Activated T-helper 1 cell treated with anti-CD3 and anti-CD28 coated beads, Interleukin-12 subunit alpha, Interleukin-12 subunit beta, Interleukin-2, Interleukin-4 antibody, amounts not matched to agents 30 ng/mL and 10 ng/mL and 1 ng/mL, durations not matched to agents 14 hours and 24 hours and 36 hours (primary cell): ENCODE measurements around the gene OLFML2A. TPM values are rescaled to one million over a fixed set of nuclear protein-coding genes. Genes with fewer than 3 reads are reported as not detected.

Experiments
- DNase-seq: peaks from one replicate; pipeline ENCODE4 v3.0.0; 2021; ENCODE audit warnings: low spot score
- H3K27ac Mint-ChIP-seq: one replicate; pipeline ENCODE4 v1.8.0; 2021; ENCODE audit warnings: mild to moderate bottlenecking, mixed read lengths
- H3K27me3 Mint-ChIP-seq: one replicate; pipeline ENCODE4 v1.8.0; 2022; ENCODE audit warnings: mild to moderate bottlenecking, moderate library complexity, mixed read lengths; ENCODE audit not compliant: insufficient read depth
- H3K36me3 Mint-ChIP-seq: one replicate; pipeline ENCODE4 v1.8.0; 2021; ENCODE audit warnings: low read depth, mixed read lengths
- H3K4me1 Mint-ChIP-seq: one replicate; pipeline ENCODE4 v1.8.0; 2021; ENCODE audit warnings: low read depth, mixed read lengths
- H3K4me3 Mint-ChIP-seq: one replicate; pipeline ENCODE4 v1.8.0; 2021; ENCODE audit warnings: mild to moderate bottlenecking, moderate library complexity, mixed read lengths
- H3K9me3 Mint-ChIP-seq: one replicate; pipeline ENCODE4 v1.8.0; 2021; ENCODE audit warnings: mixed read lengths
- intact Hi-C: fragments of 100-400 bp; cut with micrococcal nuclease; formaldehyde crosslinking; loops from one replicate; pipeline ENCODE4 v1.15.1; 2024
- total RNA-seq: library from RNA; stranded (reverse); gene quantifications from 2 replicates; pipeline ENCODE4 v1.2.3, GENCODE V29; 2022

OLFML2A gene
- total RNA-seq, 1 donor from 2014 or later: not detected

GRCh38 chr9:124799274-124800006 is 22.5 kb downstream of the OLFML2A start:
- Mint-ChIP-seq H3K4me3 (no peak overlapping the region), H3K36me3 (no peaks in the 10 kb centered on the region), H3K4me1 (no peaks in the 10 kb centered on the region), H3K9me3 (no peaks in the 10 kb centered on the region), H3K27ac (no peak overlapping the region), H3K27me3 (peaks cover 6% of the 10 kb centered on the region)
- intact Hi-C loops: no loop called here
- no peak for DNase-seq

DNA sequence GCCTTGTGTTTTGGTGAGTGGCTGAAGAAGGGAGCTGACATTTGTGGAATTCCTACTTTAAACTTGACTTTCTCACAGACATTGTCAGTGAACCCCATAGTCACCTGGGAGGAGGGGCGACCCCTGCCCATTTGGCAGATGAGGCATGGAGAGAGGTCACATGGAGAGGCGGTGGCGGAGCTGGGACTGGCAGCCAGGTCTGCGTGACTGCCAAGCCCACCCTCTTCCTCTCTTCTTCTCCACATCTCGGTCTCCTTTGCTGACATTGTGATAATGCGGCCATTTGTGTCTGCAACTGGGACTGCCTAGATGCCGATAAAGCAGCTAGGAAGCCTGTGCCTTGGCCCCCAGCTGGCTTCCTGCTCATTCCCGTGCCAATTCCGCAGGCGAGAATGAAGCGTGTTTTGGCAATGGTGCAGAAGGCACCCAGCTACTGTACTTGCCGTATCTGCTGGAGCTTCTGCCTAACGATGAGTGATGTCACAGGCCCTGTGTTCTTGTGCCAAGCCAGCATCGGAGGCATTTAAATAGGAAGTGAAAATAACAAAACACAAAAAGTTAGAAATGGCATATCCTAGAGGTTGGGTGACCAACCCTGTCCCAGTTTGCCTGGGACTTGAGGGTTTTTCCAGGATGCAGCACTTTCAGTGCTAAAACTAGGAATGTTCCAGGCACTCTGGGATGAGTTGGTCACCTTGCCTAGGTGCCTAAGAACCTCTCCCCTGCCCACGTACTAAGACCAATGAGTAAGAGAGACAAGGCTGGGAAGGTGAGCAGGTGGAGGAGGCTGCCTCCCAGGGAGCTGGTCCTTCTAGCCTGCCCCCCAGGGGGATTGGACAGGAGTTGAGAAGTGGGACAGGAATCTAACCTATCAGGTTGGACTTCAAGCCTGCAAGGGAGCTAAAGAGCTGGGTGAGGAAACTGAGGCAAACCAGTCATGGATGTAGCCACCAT is 23.6 kb downstream of the OLFML2A start:
- no peak for DNase-seq
- intact Hi-C loops: no loop called here
- no peaks in the 10 kb centered on the region for H3K9me3 Mint-ChIP-seq
- no peaks in the 10 kb centered on the region for H3K36me3 Mint-ChIP-seq
- peaks cover 13% of the 10 kb centered on the region for H3K27me3 Mint-ChIP-seq
- no peak overlapping the region for H3K27ac Mint-ChIP-seq
- no peak overlapping the region for H3K4me3 Mint-ChIP-seq
- no peaks in the 10 kb centered on the region for H3K4me1 Mint-ChIP-seq

- Mint-ChIP-seq H3K27me3 (peaks cover 13% of the 10 kb centered on the region), H3K4me3 (no peak overlapping the region), H3K4me1 (no peaks in the 10 kb centered on the region), H3K27ac (no peak overlapping the region), H3K36me3 (no peaks in the 10 kb centered on the region), H3K9me3 (no peaks in the 10 kb centered on the region)
- DNase-seq: no peak
- intact Hi-C loops: no loop called here
Measured at GRCh38 chr9:124801356-124801755, 24.4 kb downstream of the OLFML2A start.

DNA sequence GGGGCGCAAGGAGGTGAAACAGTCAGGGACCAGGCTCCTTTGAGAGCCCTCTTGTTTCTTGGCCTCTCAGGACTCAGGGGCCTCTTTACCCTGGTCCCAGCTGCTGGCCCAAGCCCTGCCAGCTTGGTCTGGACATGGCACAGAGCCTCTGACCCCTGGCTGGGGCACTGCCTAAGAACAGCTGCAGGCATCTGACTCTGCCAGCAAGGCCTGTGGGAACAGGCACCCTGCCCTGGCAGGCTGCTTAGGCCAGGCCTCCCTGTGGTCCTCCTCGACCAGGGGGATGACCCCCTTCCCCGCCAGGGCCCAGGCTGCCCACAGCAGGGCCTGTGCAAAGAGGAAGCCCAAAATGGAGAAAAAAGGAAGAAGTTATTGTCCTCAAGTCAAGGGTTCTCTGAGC is 25.5 kb downstream of the OLFML2A start:
- no peaks in the 10 kb centered on the region for H3K4me1 Mint-ChIP-seq
- H3K27me3 Mint-ChIP-seq: peaks cover 13% of the 10 kb centered on the region
- H3K4me3 Mint-ChIP-seq: no peak overlapping the region
- no peaks in the 10 kb centered on the region for H3K9me3 Mint-ChIP-seq
- H3K27ac Mint-ChIP-seq: no peak overlapping the region
- no peak for DNase-seq
- intact Hi-C loops: no loop called here
- no peaks in the 10 kb centered on the region for H3K36me3 Mint-ChIP-seq

DNA sequence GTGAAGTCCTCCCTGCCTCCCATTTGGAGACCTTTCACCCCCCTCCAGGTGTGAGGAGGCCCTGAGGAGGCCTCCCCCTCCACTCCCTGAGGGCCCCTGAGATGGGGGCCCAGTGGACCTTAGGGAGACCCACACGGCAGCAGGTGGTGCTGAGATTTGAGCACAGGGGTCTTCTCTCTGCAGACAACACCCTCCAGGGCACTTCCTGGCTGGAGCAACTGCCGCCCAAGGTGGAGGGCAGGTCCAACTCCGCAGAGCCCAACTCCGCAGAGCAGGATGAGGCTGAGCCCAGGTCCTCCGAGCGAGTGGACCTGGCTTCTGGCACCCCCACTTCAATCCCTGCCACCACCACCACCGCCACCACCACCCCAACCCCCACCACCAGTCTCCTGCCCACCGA is 27.0 kb downstream of the OLFML2A start:
- DNase-seq: no peak
- peaks cover 11% of the 10 kb centered on the region for H3K27me3 Mint-ChIP-seq
- no peaks in the 10 kb centered on the region for H3K36me3 Mint-ChIP-seq
- no peaks in the 10 kb centered on the region for H3K9me3 Mint-ChIP-seq
- no peak overlapping the region for H3K27ac Mint-ChIP-seq
- H3K4me3 Mint-ChIP-seq: no peak overlapping the region
- no peaks in the 10 kb centered on the region for H3K4me1 Mint-ChIP-seq
- intact Hi-C loops: no loop called here

- no peaks in the 10 kb centered on the region for H3K9me3 Mint-ChIP-seq
- intact Hi-C loops: no loop called here
- no peak for DNase-seq
- no peaks in the 10 kb centered on the region for H3K4me1 Mint-ChIP-seq
- H3K4me3 Mint-ChIP-seq: no peak overlapping the region
- no peaks in the 10 kb centered on the region for H3K36me3 Mint-ChIP-seq
- no peak overlapping the region for H3K27ac Mint-ChIP-seq
- peaks cover 11% of the 10 kb centered on the region for H3K27me3 Mint-ChIP-seq
Measured at GRCh38 chr9:124805186-124805585, 28.3 kb downstream of the OLFML2A start.

DNA sequence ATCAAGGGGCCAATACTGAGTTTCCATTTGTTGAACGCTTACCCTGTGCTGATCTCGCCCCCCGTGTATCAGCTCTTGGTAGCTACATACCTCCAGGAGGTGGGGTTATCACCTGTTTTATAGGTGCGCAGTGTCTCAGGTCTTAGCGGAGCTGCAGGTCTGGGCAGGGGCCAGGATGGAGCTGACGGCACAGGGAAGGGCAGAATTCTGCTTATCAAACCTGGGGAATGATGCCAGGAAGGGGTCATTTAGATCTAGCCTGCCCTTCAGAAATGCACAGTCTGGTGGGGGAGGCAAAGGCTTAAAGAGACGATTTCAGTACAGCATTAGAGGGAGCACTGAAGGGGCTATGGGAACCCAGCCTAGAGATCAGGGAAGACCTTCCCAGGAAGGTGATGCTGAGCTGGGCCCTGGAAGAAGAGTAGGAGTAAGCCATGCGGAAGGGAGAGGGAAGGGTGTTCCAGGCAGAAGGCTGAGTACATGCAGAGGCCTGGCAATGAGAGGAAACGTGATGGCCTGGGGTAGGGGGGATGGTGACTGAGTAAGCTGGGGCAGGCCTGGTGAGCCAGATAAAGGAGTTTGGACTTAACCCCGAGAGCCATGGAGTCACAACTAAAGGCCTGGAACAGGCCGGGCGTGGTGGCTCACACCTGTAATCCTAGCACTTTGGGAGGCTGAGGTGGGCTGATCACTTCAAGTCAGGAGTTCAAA is 31.5 kb downstream of the OLFML2A start:
- DNase-seq: no peak
- H3K36me3 Mint-ChIP-seq: no peaks in the 10 kb centered on the region
- H3K27me3 Mint-ChIP-seq: peaks cover 7% of the 10 kb centered on the region
- H3K4me1 Mint-ChIP-seq: no peaks in the 10 kb centered on the region
- H3K27ac Mint-ChIP-seq: no peak overlapping the region
- intact Hi-C loops: no loop called here
- no peak overlapping the region for H3K4me3 Mint-ChIP-seq
- H3K9me3 Mint-ChIP-seq: no peaks in the 10 kb centered on the region

- no peak for DNase-seq
- Mint-ChIP-seq H3K4me1 (no peaks in the 10 kb centered on the region), H3K27me3 (peaks cover 7% of the 10 kb centered on the region), H3K27ac (no peak overlapping the region), H3K36me3 (no peaks in the 10 kb centered on the region), H3K9me3 (no peaks in the 10 kb centered on the region), H3K4me3 (no peak overlapping the region)
- intact Hi-C loops: no loop called here
Measured at GRCh38 chr9:124809211-124809610, 32.3 kb downstream of the OLFML2A start.

DNA sequence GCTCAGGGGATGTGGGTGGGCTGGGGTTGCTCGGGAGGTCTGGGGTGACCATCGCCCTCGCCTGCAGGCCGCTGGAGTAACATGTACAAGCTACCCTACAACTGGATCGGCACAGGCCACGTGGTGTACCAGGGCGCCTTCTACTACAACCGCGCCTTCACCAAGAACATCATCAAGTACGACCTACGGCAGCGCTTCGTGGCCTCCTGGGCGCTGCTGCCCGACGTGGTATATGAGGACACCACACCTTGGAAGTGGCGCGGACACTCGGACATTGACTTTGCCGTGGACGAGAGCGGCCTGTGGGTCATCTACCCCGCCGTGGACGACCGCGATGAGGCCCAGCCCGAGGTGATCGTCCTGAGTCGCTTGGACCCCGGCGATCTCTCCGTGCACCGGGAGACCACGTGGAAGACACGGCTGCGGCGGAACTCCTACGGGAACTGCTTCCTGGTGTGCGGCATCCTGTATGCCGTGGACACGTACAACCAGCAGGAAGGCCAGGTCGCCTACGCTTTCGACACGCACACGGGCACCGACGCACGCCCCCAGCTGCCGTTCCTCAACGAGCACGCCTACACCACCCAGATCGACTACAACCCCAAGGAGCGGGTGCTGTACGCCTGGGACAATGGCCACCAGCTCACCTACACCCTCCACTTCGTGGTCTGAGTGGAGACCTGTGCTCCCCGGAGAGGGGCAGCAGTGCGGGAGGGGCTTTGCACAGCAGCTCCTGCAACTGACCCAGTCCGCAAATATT is 33.0 kb downstream of the OLFML2A start:
- Mint-ChIP-seq H3K9me3 (no peaks in the 10 kb centered on the region), H3K36me3 (no peaks in the 10 kb centered on the region), H3K27ac (no peak overlapping the region), H3K4me1 (no peaks in the 10 kb centered on the region), H3K4me3 (no peak overlapping the region), H3K27me3 (peaks cover 5% of the 10 kb centered on the region)
- DNase-seq: no peak
- intact Hi-C loops: no loop called here

GRCh38 chr9:124810663-124811355 is 33.9 kb downstream of the OLFML2A start:
- H3K27me3 Mint-ChIP-seq: peaks cover 2% of the 10 kb centered on the region
- no peaks in the 10 kb centered on the region for H3K36me3 Mint-ChIP-seq
- H3K4me3 Mint-ChIP-seq: no peak overlapping the region
- no peaks in the 10 kb centered on the region for H3K4me1 Mint-ChIP-seq
- no peaks in the 10 kb centered on the region for H3K9me3 Mint-ChIP-seq
- H3K27ac Mint-ChIP-seq: no peak overlapping the region
- DNase-seq: no peak
- intact Hi-C loops: no loop called here

GRCh38 chr9:124812441-124812876 is 35.5 kb downstream of the OLFML2A start:
- intact Hi-C loops: no loop called here
- DNase-seq: no peak
- H3K36me3 Mint-ChIP-seq: no peaks in the 10 kb centered on the region
- no peak overlapping the region for H3K4me3 Mint-ChIP-seq
- H3K27ac Mint-ChIP-seq: no peak overlapping the region
- H3K27me3 Mint-ChIP-seq: peaks cover 6% of the 10 kb centered on the region
- H3K9me3 Mint-ChIP-seq: no peaks in the 10 kb centered on the region
- H3K4me1 Mint-ChIP-seq: no peaks in the 10 kb centered on the region

- Mint-ChIP-seq H3K4me3 (no peak overlapping the region), H3K36me3 (no peaks in the 10 kb centered on the region)
Measured at GRCh38 chr9:124813041-124813440, 36.1 kb downstream of the OLFML2A start.

More at GRCh38 chr9:124813041-124813440, 36.1 kb downstream of the OLFML2A start:
- intact Hi-C loops: no loop called here
- H3K27ac Mint-ChIP-seq: no peak overlapping the region
- H3K9me3 Mint-ChIP-seq: no peaks in the 10 kb centered on the region
- no peak for DNase-seq
- peaks cover 6% of the 10 kb centered on the region for H3K27me3 Mint-ChIP-seq
- H3K4me1 Mint-ChIP-seq: peaks cover 2% of the 10 kb centered on the region
